K562 (cell line): ENCODE data around the gene CREB3L1. TPM values are rescaled to one million over a fixed set of nuclear protein-coding genes. Genes with fewer than 3 reads are reported as not detected.

Experiments
- CSDE1 ChIP-seq, 2 experiments: fragments of 450-650 bp; IDR thresholded peaks; 2 replicates each; pipeline ENCODE4 v1.6.1; 2016; ENCODE audit warnings: mild to moderate bottlenecking in 1 of 2
- CXXC5 ChIP-seq: fragments of 250-450 bp; sonication (Bioruptor Pico); IDR thresholded peaks from 2 replicates; pipeline ENCODE4 v1.8.0; 2022; ENCODE audit warnings: inconsistent platforms, mild to moderate bottlenecking, moderate library complexity
- ELK1 ChIP-seq: sonication (generic); formaldehyde crosslinking; IDR thresholded peaks from 2 replicates; pipeline ENCODE4 v1.8.1; 2022; ENCODE audit warnings: missing genetic modification reagents
- EP300 ChIP-seq: IDR thresholded peaks from 2 replicates; pipeline ENCODE4 v1.6.1; 2012; ENCODE audit warnings: low read length, improper control_type of control experiment
- HDAC8 ChIP-seq: fragments of 450-650 bp; IDR thresholded peaks from 2 replicates; pipeline ENCODE4 v1.6.1; 2016; ENCODE audit warnings: mild to moderate bottlenecking, missing genetic modification characterization, moderate library complexity, missing compliant biosample characterization
- HMGXB4 ChIP-seq: sonication (generic); formaldehyde crosslinking; IDR thresholded peaks from 2 replicates; pipeline ENCODE4 v1.8.1; 2023; ENCODE audit warnings: mild to moderate bottlenecking, missing genetic modification reagents
- JUN ChIP-seq, 2 experiments: sonication (generic) in 1 of 2; formaldehyde crosslinking in 1 of 2; IDR thresholded peaks; 2 replicates each; pipeline versions ENCODE4 v1.6.1 to v1.8.0; 2012 to 2022; ENCODE audit warnings: borderline replicate concordance in 2 of 2, mild to moderate bottlenecking in 2 of 2, improper control_type of control experiment in 1 of 2, low read depth in 1 of 2, low read length in 1 of 2, missing genetic modification reagents in 1 of 2
- KDM4B ChIP-seq, 2 experiments: fragments of 450-650 bp in 1 of 2; sonication (generic) in 1 of 2; IDR thresholded peaks; 2 replicates each; pipeline ENCODE4 v1.6.1; 2016 to 2017; ENCODE audit warnings: borderline replicate concordance in 2 of 2, antibody characterized with exemption in 1 of 2, low read depth in 1 of 2, mild to moderate bottlenecking in 1 of 2
- RREB1 ChIP-seq: fragments of 250-450 bp; sonication (Bioruptor Pico); IDR thresholded peaks from 2 replicates; pipeline ENCODE4 v1.4.0; 2020
- SMARCC2 ChIP-seq: fragments of 450-650 bp; IDR thresholded peaks from 2 replicates; pipeline ENCODE4 v1.6.1; 2017; ENCODE audit warnings: antibody characterized with exemption, moderate library complexity, mild to moderate bottlenecking, low read depth
- SREBF1 ChIP-seq: fragments of 150-350 bp; IDR thresholded peaks from 2 replicates; pipeline ENCODE4 v1.6.1; 2014; ENCODE audit warnings: antibody characterized with exemption, low read depth, low read length, borderline replicate concordance
- SRF ChIP-seq, 2 experiments: fragments of 250-450, 450-650 bp in 1 of 2; sonication (Bioruptor Pico) in 1 of 2; sonication (generic) in 1 of 2; formaldehyde crosslinking; IDR thresholded peaks; 2 replicates each; pipeline versions ENCODE4 v1.5.0 to v1.5.1; 2020 to 2022; ENCODE audit warnings: mild to moderate bottlenecking in 1 of 2, missing genetic modification reagents in 1 of 2
- TBP ChIP-seq: optimal IDR thresholded peaks from 2 replicates; pipeline ENCODE3; 2011; ENCODE audit warnings: low read depth, low read length, improper control_type of control experiment
- ZBTB12 ChIP-seq: fragments of 250-450 bp; sonication (Bioruptor Pico); IDR thresholded peaks from 2 replicates; pipeline ENCODE4 v1.4.0; 2020
- ZC3H8 ChIP-seq: fragments of 450-650 bp; IDR thresholded peaks from 2 replicates; pipeline ENCODE4 v1.6.1; 2017
- ZNF217 ChIP-seq: sonication (generic); formaldehyde crosslinking; IDR thresholded peaks from 2 replicates; pipeline ENCODE4 v1.8.0; 2022; ENCODE audit warnings: mild to moderate bottlenecking, missing genetic modification reagents
- ZNF232 ChIP-seq: sonication (generic); formaldehyde crosslinking; IDR thresholded peaks from 2 replicates; pipeline ENCODE4 v1.8.0; 2022; ENCODE audit warnings: mild to moderate bottlenecking, missing genetic modification reagents
- polyA plus RNA-seq, 8 experiments: library from polyadenylated mRNA; depleted of rRNA in 4 of 8; stranded (reverse) in 5 of 8; unstranded in 3 of 8; fragments of >200 nt; fragmentation: Nextera tagmentation in 2 of 8; fragmentation: Illumina TruSeq in 1 of 8; extraction: Ambion mirVana in 2 of 8; extraction: Trizol in 1 of 8; gene quantifications; 2 replicates each; pipeline versions ENCODE4 v1.2.1 to v1.2.3, GENCODE V29; 2011 to 2014; ENCODE audit warnings: inconsistent platforms in 1 of 8, missing spikeins in 1 of 8
- total RNA-seq, 7 experiments: library from RNA; depleted of rRNA in 6 of 7; stranded (reverse); fragments of >200 nt in 6 of 7; fragmentation: Illumina TruSeq in 2 of 7; extraction: Trizol in 2 of 7; gene quantifications; 2 replicates each; pipeline versions ENCODE4 v1.2.1 to v1.2.3, GENCODE V29; 2011 to 2021; ENCODE audit warnings: low replicate concordance in 1 of 7

CREB3L1 gene
- total and polyA plus RNA-seq, 9 of the 15 experiments (the other 6 are each of a cell fraction or from before 2014, with no cell fraction given): 1.2 to 27.6 (median 3.7) TPM

- TF ChIP-seq HMGXB4 (CRISPR knock-in tag) (no peak), SREBF1 (no peak), ZNF217 (CRISPR knock-in tag) (no peak), ELK1 (CRISPR knock-in tag) (no peak), TBP (peak; percentile 44), ZBTB12 (no peak), SRF (CRISPR knock-in tag; IDR thresholded peaks at IDR 0.05) (no peak; a peak in 1 of 4 replicates), HDAC8 (tag) (no peak), CSDE1 (IDR thresholded peaks at IDR 0.05) (no peak), CXXC5 (CRISPR knock-in tag) (peak; percentile 85), SMARCC2 (no peak), JUN (IDR thresholded peaks at IDR 0.05; ENCODE audit: borderline replicate concordance, low read depth, low read length) (no peak), JUN (CRISPR knock-in tag; IDR thresholded peaks at IDR 0.05; ENCODE audit: borderline replicate concordance) (no peak), ZNF232 (CRISPR knock-in tag) (no peak), KDM4B (IDR thresholded peaks at IDR 0.05; ENCODE audit: borderline replicate concordance in 2 of 2, low read depth in 1 of 2) (no peak), ZC3H8 (no peak), RREB1 (no peak), EP300 (peak; percentile 65)
Measured at GRCh38 chr11:46361283-46362155, 84.1 kb downstream of the CREB3L1 start (continued).
